Uterus (tissue), 4 donors: ENCODE results near the gene RIMS3. TPM values are rescaled to one million over a fixed set of nuclear protein-coding genes. Genes with fewer than 3 reads are reported as not detected.

ENCODE experiments used
- DNase-seq, 2 donors: peaks; one replicate each; pipeline ENCODE4 v3.0.0-alpha.2; 2019 to 2020
- H3K27ac ChIP-seq, 2 donors: fragments of 200-600 bp; sonication (generic); 1 replicate in 1 of 2; 2 replicates in 1 of 2; pipeline ENCODE4 v1.5.1; 2016 to 2018
- H3K27me3 ChIP-seq, 2 donors: fragments of 200-600 bp; sonication (generic); one replicate each; pipeline ENCODE4 v1.5.1; 2018 to 2019; ENCODE audit warnings: control low read depth in 1 of 2
- H3K36me3 ChIP-seq, 2 donors: fragments of 200-600 bp; sonication (generic); one replicate each; pipeline ENCODE4 v1.5.1; 2019; ENCODE audit warnings: control low read depth in 1 of 2
- H3K4me1 ChIP-seq, 2 donors: fragments of 200-600 bp; sonication (generic); one replicate each; pipeline ENCODE4 v1.5.1; 2018 to 2019; ENCODE audit warnings: control low read depth in 1 of 2
- H3K4me3 ChIP-seq, 2 donors: fragments of 200-600 bp; sonication (generic); 1 replicate in 1 of 2; 2 replicates in 1 of 2; pipeline ENCODE4 v1.5.1; 2018 to 2019; ENCODE audit warnings: mild to moderate bottlenecking in 1 of 2
- H3K9me3 ChIP-seq, 2 donors: fragments of 200-600 bp; sonication (generic); one replicate each; pipeline ENCODE4 v1.5.1; 2019; ENCODE audit warnings: control low read depth in 1 of 2
- CTCF ChIP-seq, 4 experiments: fragments of 200-600 bp in 2 of 4; fragments of 450-650 bp in 2 of 4; sonication (generic) in 2 of 4; IDR thresholded peaks; one replicate each; pipeline ENCODE4 v1.5.1; 2016 to 2019; ENCODE audit warnings: antibody characterized with exemption in 4 of 4, mild to moderate bottlenecking in 2 of 4, moderate library complexity in 1 of 4
- POLR2A ChIP-seq, 2 donors: fragments of 450-650 bp; IDR thresholded peaks; one replicate each; pipeline ENCODE4 v1.6.1; 2016; ENCODE audit warnings: antibody characterized with exemption in 2 of 2, mild to moderate bottlenecking in 1 of 2, moderate library complexity in 1 of 2
- intact Hi-C: fragments of 100-400 bp; cut with DNase I; formaldehyde crosslinking; loops from one replicate; pipeline ENCODE4 v1.15.1; 2023; ENCODE audit warnings: low total_unique reads
- total RNA-seq, 4 donors: library from RNA; depleted of rRNA in 3 of 4; stranded (reverse); fragments of >200 nt in 3 of 4; gene quantifications; one replicate each; pipeline versions ENCODE4 v1.1.0 to v1.2.4, GENCODE V29; 2014 to 2023
- donor health status: DM: yes; HTN: yes; CAD: no.

Gene RIMS3
- total RNA-seq, 4 donors from 2014 or later: 1.8 to 14.0 (median 5.4) TPM

- no peak for DNase-seq
- TF ChIP-seq POLR2A (IDR thresholded peaks at IDR 0.05): no peak
- TF ChIP-seq CTCF (IDR thresholded peaks at IDR 0.05): no peak
- Histone ChIP-seq H3K9me3 (no peaks in the 10 kb centered on the region), H3K4me1 (no peaks in the 10 kb centered on the region), H3K4me3 (no peak overlapping the region), H3K27me3 (no peaks in the 10 kb centered on the region), H3K27ac (no peak overlapping the region), H3K36me3 (no peaks in the 10 kb centered on the region)
- intact Hi-C loops: no loop called here
Measured at GRCh38 chr1:40646315-40646714, 19.2 kb downstream of the RIMS3 start.

DNA sequence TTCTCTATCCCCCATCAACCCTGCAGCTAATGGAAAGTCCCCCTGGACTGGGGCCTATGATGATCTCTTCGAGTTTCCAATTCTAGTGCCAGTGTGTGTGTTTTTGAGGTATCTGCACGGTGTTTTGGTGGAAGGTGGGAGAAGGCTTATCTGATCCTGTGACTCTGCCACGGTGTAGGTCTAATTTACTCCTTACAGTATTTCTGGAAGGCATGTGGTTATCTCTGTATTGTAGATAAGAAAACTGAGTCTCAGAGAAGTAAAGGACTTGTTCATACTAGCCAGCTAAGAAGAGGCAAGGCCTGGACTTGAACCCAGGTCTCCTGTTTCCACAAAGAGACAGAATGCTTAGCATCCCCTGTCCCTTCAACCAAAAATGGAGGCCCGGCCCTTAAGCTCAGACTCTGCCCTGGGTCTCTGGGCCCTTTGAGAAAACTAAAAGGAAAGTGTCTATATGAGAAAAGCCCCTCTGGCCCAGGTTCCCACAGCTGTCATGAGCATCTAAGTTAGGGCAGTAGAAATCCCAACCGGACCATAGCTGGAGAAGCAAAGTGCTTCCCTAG lies 20.3 kb downstream of the RIMS3 start:
- intact Hi-C loops: no loop called here
- Histone ChIP-seq H3K27ac (no peak overlapping the region), H3K9me3 (no peaks in the 10 kb centered on the region), H3K27me3 (no peaks in the 10 kb centered on the region), H3K4me1 (no peaks in the 10 kb centered on the region), H3K36me3 (no peaks in the 10 kb centered on the region), H3K4me3 (no peak overlapping the region)
- no peak for DNase-seq
- TF ChIP-seq CTCF (IDR thresholded peaks at IDR 0.05) (no peak), POLR2A (IDR thresholded peaks at IDR 0.05) (no peak)

DNA sequence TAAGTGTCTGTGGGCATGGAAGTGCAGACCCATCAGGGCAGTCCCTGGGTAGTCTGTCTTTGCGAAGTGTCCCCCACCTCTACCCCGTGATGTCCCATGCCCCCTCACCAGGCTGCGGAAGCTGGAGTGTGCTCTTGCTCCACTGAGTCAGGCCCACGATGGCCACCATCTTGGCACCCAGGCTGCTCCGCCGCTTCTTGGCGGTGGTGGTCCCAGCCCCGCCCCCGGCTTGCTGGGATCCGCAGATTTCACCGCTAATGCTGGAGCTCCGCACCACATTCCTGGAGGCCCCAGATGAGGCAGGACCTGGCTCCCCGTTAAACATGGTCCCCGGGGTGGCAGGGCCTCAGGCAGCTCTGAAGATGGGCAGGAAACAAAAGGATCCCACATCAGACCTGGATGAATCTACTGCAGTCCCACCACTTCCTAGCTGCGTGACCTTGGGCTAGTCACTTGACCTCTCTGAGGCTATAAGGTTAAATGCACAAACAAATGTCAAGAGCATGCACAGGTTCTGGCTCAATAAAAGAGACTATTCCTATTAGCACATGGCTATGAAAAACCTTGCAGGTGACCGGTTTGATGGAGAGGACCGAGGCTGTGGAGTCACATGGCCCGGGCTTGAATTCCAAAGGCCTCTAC lies 23.8 kb downstream of the RIMS3 start:
- TF ChIP-seq CTCF (IDR thresholded peaks at IDR 0.05): no peak
- TF ChIP-seq POLR2A (IDR thresholded peaks at IDR 0.05): no peak
- no peaks in the 10 kb centered on the region for H3K4me1 ChIP-seq
- H3K27ac ChIP-seq: no peak overlapping the region
- H3K4me3 ChIP-seq: no peak overlapping the region
- H3K9me3 ChIP-seq: no peaks in the 10 kb centered on the region
- no peaks in the 10 kb centered on the region for H3K36me3 ChIP-seq
- intact Hi-C loops: no loop called here
- H3K27me3 ChIP-seq: no peaks in the 10 kb centered on the region
- DNase-seq: no peak

DNA sequence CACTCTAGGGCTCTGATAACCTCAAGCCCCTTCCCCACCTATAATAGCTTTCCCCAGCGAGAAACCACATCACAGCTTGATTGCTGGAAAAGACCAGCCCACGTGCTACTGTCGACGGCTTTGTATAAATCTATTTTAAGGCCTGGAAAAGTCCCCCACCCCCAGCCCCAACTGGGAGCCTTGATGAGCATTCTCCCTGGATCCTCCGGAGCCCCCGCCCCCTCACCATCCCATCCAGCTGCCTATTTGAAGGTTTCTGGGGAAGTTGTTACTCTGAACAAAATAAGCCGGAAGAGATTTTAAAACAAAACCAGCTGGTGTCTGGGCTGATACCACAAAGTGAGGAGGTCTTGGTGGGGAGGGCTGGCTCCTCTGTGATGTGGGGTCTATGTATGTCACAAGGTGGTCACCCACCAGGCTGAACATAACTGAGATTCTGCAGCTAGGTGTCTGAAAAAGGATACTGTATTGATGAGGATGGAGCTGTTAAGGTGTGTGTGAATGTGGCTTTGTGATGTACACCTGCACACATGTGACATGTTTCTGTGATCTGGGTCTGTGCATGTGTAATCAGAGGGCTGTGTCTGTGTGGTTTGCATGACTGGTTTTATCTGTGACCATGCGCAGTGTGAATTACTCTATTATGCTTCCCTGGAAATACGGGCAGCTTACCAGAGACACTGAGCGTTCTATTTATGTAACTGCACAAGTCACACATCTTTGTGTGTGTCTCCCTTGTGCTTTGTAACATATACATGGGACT lies 25.0 kb downstream of the RIMS3 start:
- TF ChIP-seq POLR2A (IDR thresholded peaks at IDR 0.05): no peak
- no peak for TF ChIP-seq CTCF (IDR thresholded peaks at IDR 0.05)
- no peak overlapping the region for H3K4me3 ChIP-seq
- no peaks in the 10 kb centered on the region for H3K27me3 ChIP-seq
- H3K27ac ChIP-seq: no peak overlapping the region
- H3K9me3 ChIP-seq: no peaks in the 10 kb centered on the region
- intact Hi-C loops: no loop called here
- no peaks in the 10 kb centered on the region for H3K36me3 ChIP-seq
- no peak for DNase-seq
- no peaks in the 10 kb centered on the region for H3K4me1 ChIP-seq
